Lower leg skin (tissue), 3 donors: ENCODE results near the gene TRPC4.

ENCODE experiments used
- CTCF ChIP-seq, 3 donors: fragments of 450-650 bp; IDR thresholded peaks; one replicate each; pipeline ENCODE4 v1.5.1; 2016; ENCODE audit warnings: antibody characterized with exemption in 3 of 3, mild to moderate bottlenecking in 3 of 3, moderate library complexity in 2 of 3
- POLR2A ChIP-seq, 2 donors: fragments of 450-650 bp; IDR thresholded peaks; one replicate each; pipeline ENCODE4 v1.6.1; 2016 to 2017; ENCODE audit warnings: antibody characterized with exemption in 2 of 2, mild to moderate bottlenecking in 1 of 2, moderate library complexity in 1 of 2

DNA sequence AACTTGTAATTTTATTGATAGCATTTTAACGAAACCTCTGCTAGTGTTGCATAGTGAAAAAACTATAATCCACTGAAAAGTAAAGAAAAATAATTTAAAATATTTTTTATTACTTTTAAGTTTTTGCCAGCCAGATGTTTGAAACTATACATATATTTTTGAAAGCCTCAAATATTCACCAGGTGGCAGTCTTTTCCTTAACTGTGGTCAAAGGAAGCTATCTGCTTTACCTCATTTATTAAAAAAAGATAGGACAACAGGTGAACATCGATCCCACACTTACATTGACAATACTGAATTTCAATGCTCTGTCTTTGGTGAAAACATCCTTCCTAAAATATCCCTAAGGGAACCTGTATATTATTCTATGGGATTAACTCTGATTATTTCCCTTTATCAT is 100.5 kb downstream of the TRPC4 start:
- TF ChIP-seq CTCF (IDR thresholded peaks at IDR 0.05) (no peak), POLR2A (IDR thresholded peaks at IDR 0.05) (no peak)
